SK-N-SH (cell line): ENCODE measurements around the gene HSD3B7. TPM values are rescaled to one million over a fixed set of nuclear protein-coding genes. Genes with fewer than 3 reads are reported as not detected.

Experiments
- CTCF ChIA-PET: fragments of 300-600, 350-600 bp; formaldehyde crosslinking; extraction: SDS; loops from one replicate; lab custom pipeline; 2021; lab: Yijun Ruan, JAX
- POLR2A ChIA-PET: fragments of 350-600 bp; sonication (Branson Sonifier 250); formaldehyde crosslinking; extraction: SDS; loops from one replicate; lab custom pipeline; 2020; ENCODE audit warnings: antibody characterized with exemption, inconsistent platforms; lab: Yijun Ruan, JAX
- DNase-seq: peaks from one replicate; pipeline ENCODE4 v3.0.0; 2012
- H2AFZ ChIP-seq: fragments of 200-600 bp; sonication (generic); 2 replicates; pipeline ENCODE4 v1.8.1; 2016; ENCODE audit warnings: antibody characterized with exemption, mild to moderate bottlenecking, low read depth
- H3F3A ChIP-seq: fragments of 200-600 bp; sonication (generic); replicated peaks from 2 replicates; pipeline ENCODE3; 2016; ENCODE audit warnings: antibody characterized with exemption, mild to moderate bottlenecking; ENCODE audit not compliant: insufficient read depth
- H3K27ac ChIP-seq, 2 experiments: fragments of 200-500 bp in 1 of 2; fragments of 200-600 bp in 1 of 2; sonication (Bioruptor generic) in 1 of 2; sonication (generic), shearing (Covaris generic) in 1 of 2; 2 replicates each; pipeline versions ENCODE4 v1.5.1 to v1.6.1; 2014 to 2016; ENCODE audit warnings: low read depth in 2 of 2, inconsistent platforms in 1 of 2, low read length in 1 of 2, mild to moderate bottlenecking in 1 of 2, mixed read lengths in 1 of 2
- H3K27me3 ChIP-seq: fragments of 200-600 bp; sonication (generic), shearing (Covaris generic); 2 replicates; pipeline ENCODE4 v1.6.1; 2016; ENCODE audit warnings: mixed run types; ENCODE audit not compliant: insufficient read depth
- H3K36me3 ChIP-seq, 2 experiments: fragments of 200-500 bp in 1 of 2; fragments of 200-600 bp in 1 of 2; sonication (Bioruptor generic) in 1 of 2; sonication (generic) in 1 of 2; replicated peaks in 1 of 2; 2 replicates each; pipeline versions ENCODE3 to v1.5.1; 2014 to 2016; ENCODE audit warnings: low read length in 1 of 2, mild to moderate bottlenecking in 1 of 2; ENCODE audit not compliant: insufficient read depth in 2 of 2, control insufficient read depth in 1 of 2
- H3K4me1 ChIP-seq, 2 experiments: fragments of 200-500 bp in 1 of 2; fragments of 200-600 bp in 1 of 2; sonication (Bioruptor generic) in 1 of 2; sonication (generic), shearing (Covaris generic) in 1 of 2; 2 replicates each; pipeline versions ENCODE4 v1.5.1 to v1.6.1; 2014 to 2016; ENCODE audit warnings: low read depth in 1 of 2, low read length in 1 of 2, mixed run types in 1 of 2; ENCODE audit not compliant: insufficient read depth in 2 of 2, control insufficient read depth in 1 of 2
- H3K4me2 ChIP-seq: fragments of 200-600 bp; sonication (generic), shearing (Covaris generic); 2 replicates; pipeline ENCODE4 v1.6.1; 2017; ENCODE audit warnings: mixed run types
- H3K4me3 ChIP-seq, 2 experiments: fragments of 200-500 bp in 1 of 2; fragments of 200-600 bp in 1 of 2; sonication (Bioruptor generic) in 1 of 2; sonication (generic), shearing (Covaris generic) in 1 of 2; 2 replicates each; pipeline versions ENCODE4 v1.5.1 to v1.8.1; 2014 to 2016; ENCODE audit warnings: low read depth in 2 of 2, inconsistent platforms in 1 of 2, low read length in 1 of 2, mild to moderate bottlenecking in 1 of 2, mixed read lengths in 1 of 2, moderate library complexity in 1 of 2
- H3K79me2 ChIP-seq: fragments of 200-600 bp; sonication (generic); 2 replicates; pipeline ENCODE4 v1.8.1; 2017; ENCODE audit warnings: mild to moderate bottlenecking; ENCODE audit not compliant: insufficient read depth
- H3K9ac ChIP-seq: fragments of 200-600 bp; sonication (generic); 2 replicates; pipeline ENCODE4 v1.6.1; 2017; ENCODE audit warnings: mixed run types
- H3K9me2 ChIP-seq: fragments of 200-600 bp; sonication (generic); 2 replicates; pipeline ENCODE4 v1.6.1; 2017; ENCODE audit warnings: mixed run types
- H3K9me3 ChIP-seq: fragments of 200-600 bp; sonication (generic); 2 replicates; pipeline ENCODE4 v1.6.1; 2017; ENCODE audit warnings: mixed run types, mild to moderate bottlenecking, moderate library complexity
- H4K20me1 ChIP-seq: fragments of 200-600 bp; sonication (generic); 2 replicates; pipeline ENCODE4 v1.6.1; 2017; ENCODE audit warnings: mild to moderate bottlenecking, mixed run types; ENCODE audit not compliant: insufficient read depth
- EP300 ChIP-seq, 2 experiments: IDR thresholded peaks; 2 replicates each; pipeline versions ENCODE4 v1.4.0 to v1.6.1; 2012; ENCODE audit warnings: borderline replicate concordance in 1 of 2, low read depth in 1 of 2, low read length in 1 of 2
- EZH2phosphoT487 ChIP-seq: fragments of 200-600 bp; sonication (generic); IDR thresholded peaks from 2 replicates; pipeline ENCODE4 v1.6.1; 2017; ENCODE audit warnings: low read depth, mixed run types, mild to moderate bottlenecking, antibody characterized with exemption, moderate library complexity, borderline replicate concordance
- FOSL2 ChIP-seq: IDR thresholded peaks from 2 replicates; pipeline ENCODE4 v1.4.0; 2012; ENCODE audit warnings: low read depth, mild to moderate bottlenecking, moderate library complexity, borderline replicate concordance
- FOXJ3 ChIP-seq: sonication (generic); formaldehyde crosslinking; IDR thresholded peaks from 2 replicates; pipeline ENCODE4 v1.5.1; 2020; ENCODE audit warnings: mild to moderate bottlenecking, missing genetic modification reagents
- FOXM1 ChIP-seq: IDR thresholded peaks from 2 replicates; pipeline ENCODE4 v1.4.0; 2012; ENCODE audit warnings: low read depth, mild to moderate bottlenecking
- GATA2 ChIP-seq: sonication (generic); formaldehyde crosslinking; IDR thresholded peaks from 2 replicates; pipeline ENCODE4 v1.5.0; 2020; ENCODE audit warnings: mild to moderate bottlenecking, missing genetic modification reagents
- JUND ChIP-seq: IDR thresholded peaks from 2 replicates; pipeline ENCODE4 v1.4.0; 2012
- MEF2A ChIP-seq: IDR thresholded peaks from 2 replicates; pipeline ENCODE4 v1.4.0; 2012; ENCODE audit warnings: low read depth, borderline replicate concordance
- MXI1 ChIP-seq: IDR thresholded peaks from 2 replicates; pipeline ENCODE4 v1.6.1; 2012; ENCODE audit warnings: mild to moderate bottlenecking, low read depth, low read length, improper control_type of control experiment
- NRF1 ChIP-seq: IDR thresholded peaks from 2 replicates; pipeline ENCODE4 v1.6.1; 2012; ENCODE audit warnings: low read depth, mild to moderate bottlenecking, low read length
- RCOR1 ChIP-seq: fragments of 150-350 bp; IDR thresholded peaks from 2 replicates; pipeline ENCODE4 v1.6.1; 2017; ENCODE audit warnings: antibody characterized with exemption, low read length
- RFX5 ChIP-seq: IDR thresholded peaks from 2 replicates; pipeline ENCODE4 v1.6.1; 2012; ENCODE audit warnings: mild to moderate bottlenecking, improper control_type of control experiment, low read length
- TAF1 ChIP-seq: IDR thresholded peaks from 2 replicates; pipeline ENCODE4 v1.6.1; 2012; ENCODE audit warnings: low read depth, mild to moderate bottlenecking, low read length, moderate library complexity, borderline replicate concordance
- TCF12 ChIP-seq: IDR thresholded peaks from 2 replicates; pipeline ENCODE4 v1.4.0; 2012
- TEAD4 ChIP-seq: IDR thresholded peaks from 2 replicates; pipeline ENCODE4 v1.4.0; 2012; ENCODE audit warnings: mild to moderate bottlenecking, borderline replicate concordance; ENCODE audit not compliant: insufficient read depth
- WGBS: methylation state at CpG from one replicate; pipeline ENCODE4 v1.1.6; 2017; ENCODE audit warnings: low lambda C conversion rate; 5-methylcytosine and 5-hydroxymethylcytosine counted together
- polyA plus RNA-seq, 3 experiments: library from polyadenylated mRNA; depleted of rRNA; stranded (reverse); fragments of >200 nt; gene quantifications; 2 replicates each; pipeline ENCODE4 v1.2.3, GENCODE V29; 2012
- TF ChIP-seq, protein P1 (sequence below): fragments of 150-350 bp; IDR thresholded peaks from 2 replicates; pipeline ENCODE4 v1.6.1; 2016; ENCODE audit warnings: mild to moderate bottlenecking, low read depth, low read length
- TF ChIP-seq, protein P2 (sequence below): fragments of 150-350 bp; IDR thresholded peaks from 2 replicates; pipeline ENCODE4 v1.6.1; 2017; ENCODE audit warnings: antibody characterized with exemption, low read length, low read depth, borderline replicate concordance
- TF ChIP-seq, protein P3 (sequence below): IDR thresholded peaks from 2 replicates; pipeline ENCODE4 v1.4.0; 2012; ENCODE audit warnings: low read depth, borderline replicate concordance
- TF ChIP-seq, protein P4 (sequence below): IDR thresholded peaks from 2 replicates; pipeline ENCODE4 v1.4.0; 2012; ENCODE audit warnings: low read depth, borderline replicate concordance
- TF ChIP-seq, protein P5 (sequence below): IDR thresholded peaks from 2 replicates; pipeline ENCODE4; 2012

Gene HSD3B7
- polyA plus RNA-seq, 1 of the 3 experiments (the other 2 are of a cell fraction), result 12.2 TPM

DNA sequence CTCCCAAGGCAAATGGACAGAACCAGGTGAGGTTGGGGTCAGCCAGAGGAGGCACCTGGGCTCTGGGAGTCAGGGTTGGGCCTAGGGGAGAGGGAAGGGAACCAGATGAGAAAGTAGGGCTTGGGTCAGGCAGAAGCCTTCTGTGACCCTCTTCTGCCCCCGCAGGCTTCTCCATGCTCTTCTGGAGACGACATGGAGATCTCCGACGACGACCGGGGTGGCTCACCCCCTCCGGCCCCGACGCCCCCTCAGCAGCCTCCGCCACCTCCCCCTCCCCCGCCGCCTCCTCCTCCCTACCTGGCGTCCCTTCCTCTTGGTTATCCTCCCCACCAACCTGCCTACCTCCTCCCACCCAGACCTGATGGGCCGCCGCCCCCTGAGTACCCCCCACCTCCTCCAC lies 19.6 kb upstream of the HSD3B7 start:
- H3K36me3 ChIP-seq, result peaks cover 59 to 65% of the 10 kb centered on the region in 2 experiments
- WGBS, result 96% methylated on average over 15 of the region's 15 CpGs

DNA sequence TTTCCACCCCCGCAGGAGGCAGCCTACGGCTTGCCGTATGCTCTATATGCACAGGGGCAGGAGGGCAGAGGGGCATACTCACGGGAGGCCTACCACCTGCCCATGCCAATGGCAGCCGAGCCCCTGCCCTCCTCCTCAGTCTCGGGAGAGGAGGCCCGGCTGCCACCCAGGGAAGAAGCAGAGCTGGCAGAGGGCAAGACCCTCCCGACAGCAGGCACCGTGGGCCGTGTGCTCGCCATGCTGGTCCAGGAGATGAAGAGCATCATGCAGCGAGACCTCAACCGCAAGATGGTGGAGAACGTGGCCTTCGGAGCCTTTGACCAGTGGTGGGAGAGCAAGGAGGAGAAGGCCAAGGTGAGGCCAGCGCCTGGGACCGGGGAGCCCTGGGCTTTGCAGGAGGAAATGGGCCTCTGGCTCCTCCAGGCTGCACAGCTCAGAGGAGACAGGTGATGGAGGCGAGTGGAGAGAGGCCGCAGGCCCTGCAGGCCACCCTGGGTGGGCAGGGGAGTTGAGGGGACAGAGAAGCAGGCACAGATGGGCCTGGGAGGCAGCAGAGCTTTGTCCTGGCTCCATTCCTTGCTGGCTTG lies 18.9 kb upstream of the HSD3B7 start:
- 98% methylated on average over 4 of the region's 19 CpGs for WGBS
- Histone ChIP-seq H3K36me3 (peaks cover 55 to 67% of the 10 kb centered on the region in 2 experiments), H3K4me2 (no peak overlapping the region), H2AFZ (no peak overlapping the region), H3K4me3 (no peak overlapping the region), H3F3A (no peaks in the 10 kb centered on the region), H3K27ac (no peak overlapping the region), H3K9me2 (no peaks in the 10 kb centered on the region), H3K79me2 (peaks cover 3% of the 10 kb centered on the region; the same call in 1 of the 2 replicates), H3K9ac (no peak overlapping the region), H3K9me3 (no peaks in the 10 kb centered on the region), H3K4me1 (no peaks in the 10 kb centered on the region), H4K20me1 (no peaks in the 10 kb centered on the region), H3K27me3 (no peaks in the 10 kb centered on the region)
- ChIA-PET CTCF (interaction anchor here (1.9 to 3.7 kb wide), 2 partner anchors 8 to 19 kb away, joined by 5 to 21 read pairs; partner anchors contain the start of genes HSD3B7 and SETD1A), POLR2A (no interaction called here)
- DNase-seq, result no peak
- TF ChIP-seq, protein P1, sequence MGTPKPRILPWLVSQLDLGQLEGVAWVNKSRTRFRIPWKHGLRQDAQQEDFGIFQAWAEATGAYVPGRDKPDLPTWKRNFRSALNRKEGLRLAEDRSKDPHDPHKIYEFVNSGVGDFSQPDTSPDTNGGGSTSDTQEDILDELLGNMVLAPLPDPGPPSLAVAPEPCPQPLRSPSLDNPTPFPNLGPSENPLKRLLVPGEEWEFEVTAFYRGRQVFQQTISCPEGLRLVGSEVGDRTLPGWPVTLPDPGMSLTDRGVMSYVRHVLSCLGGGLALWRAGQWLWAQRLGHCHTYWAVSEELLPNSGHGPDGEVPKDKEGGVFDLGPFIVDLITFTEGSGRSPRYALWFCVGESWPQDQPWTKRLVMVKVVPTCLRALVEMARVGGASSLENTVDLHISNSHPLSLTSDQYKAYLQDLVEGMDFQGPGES, result no peak
- TF ChIP-seq MXI1 (no peak), TEAD4 (no peak), FOXM1 (no peak), MEF2A (no peak), NRF1 (no peak), EZH2phosphoT487 (no peak), RCOR1 (no peak), TAF1 (no peak)
- TF ChIP-seq, protein P2, sequence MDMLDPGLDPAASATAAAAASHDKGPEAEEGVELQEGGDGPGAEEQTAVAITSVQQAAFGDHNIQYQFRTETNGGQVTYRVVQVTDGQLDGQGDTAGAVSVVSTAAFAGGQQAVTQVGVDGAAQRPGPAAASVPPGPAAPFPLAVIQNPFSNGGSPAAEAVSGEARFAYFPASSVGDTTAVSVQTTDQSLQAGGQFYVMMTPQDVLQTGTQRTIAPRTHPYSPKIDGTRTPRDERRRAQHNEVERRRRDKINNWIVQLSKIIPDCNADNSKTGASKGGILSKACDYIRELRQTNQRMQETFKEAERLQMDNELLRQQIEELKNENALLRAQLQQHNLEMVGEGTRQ, result no peak
- TF ChIP-seq, protein P3, sequence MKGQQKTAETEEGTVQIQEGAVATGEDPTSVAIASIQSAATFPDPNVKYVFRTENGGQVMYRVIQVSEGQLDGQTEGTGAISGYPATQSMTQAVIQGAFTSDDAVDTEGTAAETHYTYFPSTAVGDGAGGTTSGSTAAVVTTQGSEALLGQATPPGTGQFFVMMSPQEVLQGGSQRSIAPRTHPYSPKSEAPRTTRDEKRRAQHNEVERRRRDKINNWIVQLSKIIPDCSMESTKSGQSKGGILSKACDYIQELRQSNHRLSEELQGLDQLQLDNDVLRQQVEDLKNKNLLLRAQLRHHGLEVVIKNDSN, result no peak

More for the DNA sequence above, 19.6 kb upstream of the HSD3B7 start:
- H4K20me1 ChIP-seq, result no peaks in the 10 kb centered on the region
- H3F3A ChIP-seq, result no peaks in the 10 kb centered on the region
- no peak overlapping the region for H2AFZ ChIP-seq
- no peak overlapping the region for H3K4me3 ChIP-seq
- H3K27me3 ChIP-seq, result no peaks in the 10 kb centered on the region
- H3K9me2 ChIP-seq, result no peaks in the 10 kb centered on the region
- no peak for DNase-seq
- TF ChIP-seq, protein P4, sequence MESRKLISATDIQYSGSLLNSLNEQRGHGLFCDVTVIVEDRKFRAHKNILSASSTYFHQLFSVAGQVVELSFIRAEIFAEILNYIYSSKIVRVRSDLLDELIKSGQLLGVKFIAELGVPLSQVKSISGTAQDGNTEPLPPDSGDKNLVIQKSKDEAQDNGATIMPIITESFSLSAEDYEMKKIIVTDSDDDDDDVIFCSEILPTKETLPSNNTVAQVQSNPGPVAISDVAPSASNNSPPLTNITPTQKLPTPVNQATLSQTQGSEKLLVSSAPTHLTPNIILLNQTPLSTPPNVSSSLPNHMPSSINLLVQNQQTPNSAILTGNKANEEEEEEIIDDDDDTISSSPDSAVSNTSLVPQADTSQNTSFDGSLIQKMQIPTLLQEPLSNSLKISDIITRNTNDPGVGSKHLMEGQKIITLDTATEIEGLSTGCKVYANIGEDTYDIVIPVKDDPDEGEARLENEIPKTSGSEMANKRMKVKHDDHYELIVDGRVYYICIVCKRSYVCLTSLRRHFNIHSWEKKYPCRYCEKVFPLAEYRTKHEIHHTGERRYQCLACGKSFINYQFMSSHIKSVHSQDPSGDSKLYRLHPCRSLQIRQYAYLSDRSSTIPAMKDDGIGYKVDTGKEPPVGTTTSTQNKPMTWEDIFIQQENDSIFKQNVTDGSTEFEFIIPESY, result no peak
- TF ChIP-seq GATA2 (CRISPR knock-in tag) (no peak), FOSL2 (no peak), EZH2phosphoT487 (no peak), EP300 (IDR thresholded peaks at IDR 0.05; ENCODE audit: borderline replicate concordance in 1 of 2, low read depth in 1 of 2, low read length in 1 of 2) (no peak), FOXM1 (no peak), JUND (no peak), FOXJ3 (no peak), RFX5 (no peak), TEAD4 (no peak), TCF12 (no peak)
- TF ChIP-seq, protein P5, sequence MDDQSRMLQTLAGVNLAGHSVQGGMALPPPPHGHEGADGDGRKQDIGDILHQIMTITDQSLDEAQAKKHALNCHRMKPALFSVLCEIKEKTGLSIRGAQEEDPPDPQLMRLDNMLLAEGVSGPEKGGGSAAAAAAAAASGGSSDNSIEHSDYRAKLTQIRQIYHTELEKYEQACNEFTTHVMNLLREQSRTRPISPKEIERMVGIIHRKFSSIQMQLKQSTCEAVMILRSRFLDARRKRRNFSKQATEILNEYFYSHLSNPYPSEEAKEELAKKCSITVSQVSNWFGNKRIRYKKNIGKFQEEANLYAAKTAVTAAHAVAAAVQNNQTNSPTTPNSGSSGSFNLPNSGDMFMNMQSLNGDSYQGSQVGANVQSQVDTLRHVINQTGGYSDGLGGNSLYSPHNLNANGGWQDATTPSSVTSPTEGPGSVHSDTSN, result no peak
- TF ChIP-seq, protein P3, result no peak
- peaks cover 7% of the 10 kb centered on the region; the same call in 1 of the 2 replicates for H3K79me2 ChIP-seq
- ChIA-PET POLR2A (no interaction called here), CTCF (interaction anchor here (3.7 kb wide), 1 partner anchor 20 kb away, joined by 21 read pairs; the partner anchor contains the start of gene HSD3B7)
- no peaks in the 10 kb centered on the region for H3K9me3 ChIP-seq
- H3K27ac ChIP-seq, result no peak overlapping the region
- no peaks in the 10 kb centered on the region for H3K4me1 ChIP-seq
- no peak overlapping the region for H3K4me2 ChIP-seq
- no peak overlapping the region for H3K9ac ChIP-seq
